COLO829 (cell line): ENCODE data around the gene TRIML1.

Source experiments
- DNase-seq: peaks from one replicate; pipeline ENCODE4 v3.0.0; 2012; ENCODE audit warnings: low spot score

The TRIML1 gene

GRCh38 chr4:188154668-188155405, 15.6 kb downstream of the TRIML1 start:
- peak; percentile 77 for DNase-seq

- DNase-seq = no peak
Measured at GRCh38 chr4:188158336-188158735, 19.1 kb downstream of the TRIML1 start.

GRCh38 chr4:188159513-188160226, 20.4 kb downstream of the TRIML1 start:
- DNase-seq = peak; percentile 86

GRCh38 chr4:188160406-188160805, 21.2 kb downstream of the TRIML1 start:
- DNase-seq = peak; percentile 51

- no peak for DNase-seq
Measured at GRCh38 chr4:188161167-188161566, 21.9 kb downstream of the TRIML1 start.

GRCh38 chr4:188162698-188163097, 23.5 kb downstream of the TRIML1 start:
- no peak for DNase-seq

GRCh38 chr4:188168726-188169373, 29.6 kb downstream of the TRIML1 start:
- no peak for DNase-seq

GRCh38 chr4:188171551-188171950, 32.3 kb downstream of the TRIML1 start:
- no peak for DNase-seq

GRCh38 chr4:188175288-188175687, 36.0 kb downstream of the TRIML1 start:
- DNase-seq = no peak

GRCh38 chr4:188177997-188178675, 38.9 kb downstream of the TRIML1 start:
- DNase-seq = no peak

GRCh38 chr4:188178806-188179205, 39.6 kb downstream of the TRIML1 start:
- DNase-seq = no peak

- no peak for DNase-seq
Measured at GRCh38 chr4:188187106-188187505, 47.9 kb downstream of the TRIML1 start.

GRCh38 chr4:188190461-188190860, 51.2 kb downstream of the TRIML1 start:
- no peak for DNase-seq

- no peak for DNase-seq
Measured at GRCh38 chr4:188194421-188194820, 55.2 kb downstream of the TRIML1 start.

- no peak for DNase-seq
Measured at GRCh38 chr4:188195389-188195985, 56.2 kb downstream of the TRIML1 start.

GRCh38 chr4:188196134-188196735, 57.0 kb downstream of the TRIML1 start:
- peak; percentile 29 for DNase-seq
